A549 treated with GW870086 at 1 μM for 4 hours (cell line): Measurements from ENCODE around the gene MAB21L1. TPM values are rescaled to one million over a fixed set of nuclear protein-coding genes. Genes with fewer than 3 reads are reported as not detected.

ENCODE experiments used
- total RNA-seq: library from RNA; stranded (reverse); fragments of 200-300 nt; extraction: Qiagen RNA extraction; gene quantifications from 5 replicates; pipeline ENCODE4 v1.2.3, GENCODE V29; 2022; ENCODE audit warnings: low read depth

The MAB21L1 gene
- total RNA-seq: not detected in 5 replicates

GRCh38 chr13:35475960-35476943, at the start of gene MAB21L1:
Gene MAB21L1, minus strand, starts transcription at chr13:35476689. Its CDS starts 551 bp downstream, at chr13:35476138.

